HCT116 (cell line): ENCODE results near the gene WNT7B. TPM values are rescaled to one million over a fixed set of nuclear protein-coding genes. Genes with fewer than 3 reads are reported as not detected.

Experiments used
- ATAC-seq: fragments of 200-7000 bp; cut with Tn5 transposase; 2 replicates; pipeline ENCODE4 v1.9.1; 2020; ENCODE audit warnings: mild to moderate bottlenecking, moderate library complexity
- BruUV-seq: library from RNA; stranded (reverse); fragments of 400-500 nt; replicated peaks from 2 replicates; lab custom pipeline; 2021; lab: Mats Ljungman, UMichigan
- CTCF ChIA-PET: fragments of 300-600 bp; sonication (Branson Sonifier 250); formaldehyde crosslinking; loops from one replicate; lab custom pipeline; 2021; ENCODE audit warnings: antibody characterized with exemption; lab: Charles Lee
- POLR2A ChIA-PET: fragments of 300-600, 350-600 bp; sonication (Branson Sonifier 250); formaldehyde crosslinking; loops from one replicate; lab custom pipeline; 2021; ENCODE audit warnings: antibody characterized with exemption; lab: Charles Lee
- RAD21 ChIA-PET, 2 experiments: fragments of 300-600 bp; sonication (Branson Sonifier 250); formaldehyde crosslinking; loops; one replicate each; lab custom pipeline; 2023; ENCODE audit warnings: low total read pairs in 2 of 2; ENCODE audit not compliant: uncharacterized antibody in 2 of 2, unreplicated experiment in 2 of 2, low non-redundant PET in 1 of 2; lab: Charles Lee
- DNase-seq: peaks from one replicate; pipeline ENCODE4 v3.0.0-alpha.2; 2010; ENCODE audit warnings: low read depth, low spot score
- H2AFZ ChIP-seq: fragments of 200-600 bp; shearing (Covaris generic), sonication (generic); 2 replicates; pipeline ENCODE4 v1.6.1; 2017; ENCODE audit warnings: low read depth, mixed run types, mixed read lengths, antibody characterized with exemption, low read length; ENCODE audit not compliant: poor library complexity, severe bottlenecking
- H3K27ac ChIP-seq: 2 replicates; pipeline ENCODE4 v1.5.1; 2012; ENCODE audit warnings: low read depth, low read length
- H3K27me3 ChIP-seq: fragments of 200-600 bp; sonication (generic); 2 replicates; pipeline ENCODE4 v1.6.1; 2016; ENCODE audit warnings: mixed run types, low read length, mixed read lengths; ENCODE audit not compliant: insufficient read depth
- H3K36me3 ChIP-seq, 2 experiments: fragments of 200-500 bp in 1 of 2; fragments of 200-600 bp in 1 of 2; sonication (Bioruptor generic) in 1 of 2; sonication (generic) in 1 of 2; 2 replicates each; pipeline versions ENCODE4 v1.5.1 to v1.6.1; 2014 to 2016; ENCODE audit warnings: low read length in 2 of 2, inconsistent platforms in 1 of 2, mixed read lengths in 1 of 2, mixed run types in 1 of 2; ENCODE audit not compliant: insufficient read depth in 2 of 2, control insufficient read depth in 1 of 2
- H3K4me1 ChIP-seq, 2 experiments: fragments of 200-600 bp in 1 of 2; sonication (generic) in 1 of 2; 2 replicates each; pipeline versions ENCODE4 v1.5.1 to v1.6.1; 2012 to 2017; ENCODE audit warnings: low read length in 2 of 2, inconsistent platforms in 1 of 2, mild to moderate bottlenecking in 1 of 2, mixed read lengths in 1 of 2, mixed run types in 1 of 2, moderate library complexity in 1 of 2; ENCODE audit not compliant: insufficient read depth in 2 of 2, control insufficient read depth in 1 of 2
- H3K4me2 ChIP-seq: fragments of 200-600 bp; sonication (generic); 2 replicates; pipeline ENCODE4 v1.6.1; 2017; ENCODE audit warnings: mixed run types, low read length, mixed read lengths
- H3K4me3 ChIP-seq, 2 experiments: fragments of 200-600 bp in 1 of 2; sonication (generic) in 1 of 2; replicated peaks in 1 of 2; 2 replicates each; pipeline ENCODE4 v1.5.1; 2011 to 2016; ENCODE audit warnings: low read length in 2 of 2, control low read depth in 1 of 2, low read depth in 1 of 2, mild to moderate bottlenecking in 1 of 2, mixed read lengths in 1 of 2, mixed run types in 1 of 2
- H3K79me2 ChIP-seq: fragments of 200-600 bp; sonication (generic); 2 replicates; pipeline ENCODE4 v1.6.1; 2017; ENCODE audit warnings: mild to moderate bottlenecking, mixed run types, low read length, moderate library complexity, mixed read lengths; ENCODE audit not compliant: insufficient read depth
- H3K9ac ChIP-seq: fragments of 200-600 bp; sonication (generic); 2 replicates; pipeline ENCODE4 v1.6.1; 2016; ENCODE audit warnings: low read length, mixed read lengths
- H3K9me2 ChIP-seq: fragments of 200-600 bp; sonication (generic), shearing (Covaris generic); 2 replicates; pipeline ENCODE4 v1.6.1; 2017; ENCODE audit warnings: mixed run types, mild to moderate bottlenecking, moderate library complexity; ENCODE audit not compliant: insufficient read depth
- H3K9me3 ChIP-seq, 2 experiments: fragments of 200-500 bp in 1 of 2; fragments of 200-600 bp in 1 of 2; sonication (Bioruptor generic) in 1 of 2; sonication (generic) in 1 of 2; 2 replicates each; pipeline ENCODE4 v1.6.1; 2014 to 2017; ENCODE audit warnings: low read length in 2 of 2, mixed read lengths in 2 of 2, inconsistent platforms in 1 of 2, low read depth in 1 of 2, mild to moderate bottlenecking in 1 of 2, mixed run types in 1 of 2, moderate library complexity in 1 of 2; ENCODE audit not compliant: control insufficient read depth in 1 of 2, insufficient read depth in 1 of 2
- H4K20me1 ChIP-seq: fragments of 200-600 bp; sonication (generic), shearing (Covaris generic); 2 replicates; pipeline ENCODE4 v1.6.1; 2017; ENCODE audit warnings: mixed run types, mild to moderate bottlenecking, moderate library complexity; ENCODE audit not compliant: insufficient read depth
- ATF3 ChIP-seq: IDR thresholded peaks from 2 replicates; pipeline ENCODE4 v1.6.1; 2012
- CEBPB ChIP-seq: IDR thresholded peaks from 2 replicates; pipeline ENCODE4 v1.6.1; 2012; ENCODE audit warnings: low read depth
- CTCF ChIP-seq, 3 experiments: fragments of 200-600 bp in 1 of 3; sonication (generic) in 1 of 3; IDR thresholded peaks in 2 of 3; conservative IDR thresholded peaks in 1 of 3; 2 replicates each; pipeline ENCODE4 v1.5.1; 2012 to 2017; ENCODE audit warnings: low read depth in 2 of 3, low read length in 2 of 3, antibody characterized with exemption in 1 of 3, borderline replicate concordance in 1 of 3, control low read depth in 1 of 3, mild to moderate bottlenecking in 1 of 3, mixed read lengths in 1 of 3, mixed run types in 1 of 3, moderate library complexity in 1 of 3; ENCODE audit not compliant: insufficient read depth in 1 of 3
- EGR1 ChIP-seq: IDR thresholded peaks from 2 replicates; pipeline ENCODE4 v1.6.1; 2012; ENCODE audit warnings: low read depth
- ELF1 ChIP-seq: IDR thresholded peaks from 2 replicates; pipeline ENCODE4 v1.6.1; 2012; ENCODE audit warnings: low read depth, borderline replicate concordance
- EZH2 ChIP-seq: fragments of 200-600 bp; sonication (generic); IDR thresholded peaks from 2 replicates; pipeline ENCODE4 v1.6.1; 2017; ENCODE audit warnings: antibody characterized with exemption, mixed run types
- EZH2phosphoT487 ChIP-seq: fragments of 200-600 bp; IDR thresholded peaks from 2 replicates; pipeline ENCODE4 v1.6.1; 2018; ENCODE audit warnings: antibody characterized with exemption, borderline replicate concordance
- FOSL1 ChIP-seq: IDR thresholded peaks from 2 replicates; pipeline ENCODE4 v1.6.1; 2012; ENCODE audit warnings: low read depth
- POLR2A ChIP-seq: IDR thresholded peaks from 2 replicates; pipeline ENCODE4 v1.7.0; 2011; ENCODE audit warnings: borderline replicate concordance; ENCODE audit not compliant: insufficient read depth, insufficient read length; ENCODE audit errors: extremely low read depth
- POLR2AphosphoS5 ChIP-seq: IDR thresholded peaks from 2 replicates; pipeline ENCODE4 v1.6.1; 2011; ENCODE audit warnings: mild to moderate bottlenecking, low read depth, low read length, moderate library complexity
- RAD21 ChIP-seq: IDR thresholded peaks from 2 replicates; pipeline ENCODE4 v1.6.1; 2012; ENCODE audit warnings: low read depth, mild to moderate bottlenecking
- REST ChIP-seq: IDR thresholded peaks from 2 replicates; pipeline ENCODE4 v1.6.1; 2012; ENCODE audit warnings: low read depth
- SIN3A ChIP-seq: IDR thresholded peaks from 2 replicates; pipeline ENCODE4 v1.6.1; 2012; ENCODE audit warnings: low read depth
- SP1 ChIP-seq: IDR thresholded peaks from 2 replicates; pipeline ENCODE4 v1.6.1; 2012; ENCODE audit warnings: low read depth
- SRF ChIP-seq: IDR thresholded peaks from 2 replicates; pipeline ENCODE4 v1.6.1; 2012; ENCODE audit warnings: low read depth
- ZBTB33 ChIP-seq: IDR thresholded peaks from 2 replicates; pipeline ENCODE4 v1.6.1; 2011; ENCODE audit warnings: mild to moderate bottlenecking, low read length, moderate library complexity; ENCODE audit not compliant: insufficient replicate concordance; ENCODE audit errors: extremely low read depth
- ZNF274 ChIP-seq: fragments of 200-500 bp; sonication (Bioruptor generic); IDR thresholded peaks from 2 replicates; pipeline ENCODE4 v1.6.1; 2014; ENCODE audit warnings: mild to moderate bottlenecking, low read depth, low read length, inconsistent platforms
- intact Hi-C: fragments of 100-400 bp; cut with micrococcal nuclease; formaldehyde crosslinking; loops from 2 replicates; pipeline ENCODE4 v1.10.0; 2022
- total RNA-seq: library from RNA; stranded (reverse); gene quantifications from one replicate; pipeline ENCODE4 v1.2.1, GENCODE V29; 2021; ENCODE audit not compliant: unreplicated experiment

WNT7B gene
- total RNA-seq, 1 experiment from 2014 or later = 10.5 TPM

- Histone ChIP-seq H3K9me3 (peaks cover 5 to 6% of the 10 kb centered on the region in 2 experiments; a peak in 1 of 4 replicates), H4K20me1 (no peaks in the 10 kb centered on the region), H3K9me2 (no peaks in the 10 kb centered on the region), H3K36me3 (no peaks in the 10 kb centered on the region), H3K4me2 (no peak overlapping the region), H3K4me1 (peaks cover 32 to 37% of the 10 kb centered on the region in 2 experiments), H3K27me3 (peaks cover 5% of the 10 kb centered on the region; the same call in 1 of the 2 replicates), H2AFZ (no peak overlapping the region), H3K27ac (no peak overlapping the region), H3K79me2 (no peaks in the 10 kb centered on the region), H3K4me3 (no peak overlapping the region), H3K9ac (no peak overlapping the region)
- BruUV-seq = no TSS peak
- ATAC-seq = no peak
- intact Hi-C loops = no loop called here
- DNase-seq = no peak
- TF ChIP-seq REST (no peak), SP1 (no peak), EZH2 (no peak), CTCF (IDR thresholded peaks at IDR 0.05 in 2 of 3, conservative IDR thresholded peaks at IDR 0.05 in 1 of 3; ENCODE audit: borderline replicate concordance in 1 of 3, insufficient read depth in 1 of 3, low read depth in 2 of 3, low read length in 2 of 3) (no peak), EZH2phosphoT487 (no peak), ATF3 (no peak), ZNF274 (no peak), CEBPB (no peak), SRF (no peak), SIN3A (no peak), FOSL1 (no peak), POLR2A (no peak), ZBTB33 (no peak), RAD21 (no peak), ELF1 (no peak), POLR2AphosphoS5 (no peak), EGR1 (no peak)
- CTCF ChIA-PET = no interaction called here
- RAD21 ChIA-PET = no interaction called here
- POLR2A ChIA-PET = no interaction called here
Measured at GRCh38 chr22:45915151-45915550, 61.8 kb downstream of the WNT7B start.
